Endometrium (tissue), 2 donors: ENCODE measurements around the gene PLXNA3.

Experiments used
- FAIRE-seq: peaks from 2 replicates; lab custom pipeline; 2012; peaks lifted over from hg19 to GRCh38; lab: Jason Lieb, UNC
- donor health status: control.
- donor health status: control.

Gene PLXNA3

GRCh38 chrX:154505734-154506133, 47.7 kb downstream of the PLXNA3 start:
- FAIRE-seq = no peak

GRCh38 chrX:154506483-154507332, 48.6 kb downstream of the PLXNA3 start:
- no peak for FAIRE-seq

GRCh38 chrX:154507673-154508383, 49.7 kb downstream of the PLXNA3 start:
- FAIRE-seq = no peak

GRCh38 chrX:154508384-154508745, 50.3 kb downstream of the PLXNA3 start:
- no peak for FAIRE-seq

GRCh38 chrX:154509455-154509854, 51.4 kb downstream of the PLXNA3 start:
- FAIRE-seq = no peak

GRCh38 chrX:154511761-154512160, 53.7 kb downstream of the PLXNA3 start:
- FAIRE-seq = no peak

GRCh38 chrX:154512879-154513553, 54.9 kb downstream of the PLXNA3 start:
- no peak for FAIRE-seq

- no peak for FAIRE-seq
These were observed 55.6 kb downstream of the PLXNA3 start for GRCh38 chrX:154513716-154514115.

GRCh38 chrX:154515090-154515965, 57.2 kb downstream of the PLXNA3 start:
- no peak for FAIRE-seq

GRCh38 chrX:154515966-154516655, 58.0 kb downstream of the PLXNA3 start, which contains the start of gene FAM3A:
Gene FAM3A, minus strand, starts transcription at chrX:154516232. Its CDS starts 460 bp downstream, at chrX:154515772.
- FAIRE-seq = no peak

- FAIRE-seq = no peak
These were observed 58.6 kb downstream of the PLXNA3 start for GRCh38 chrX:154516656-154517100.

- no peak for FAIRE-seq
These were observed 59.2 kb downstream of the PLXNA3 start for GRCh38 chrX:154517101-154517781.

GRCh38 chrX:154519389-154519788, 61.3 kb downstream of the PLXNA3 start:
- no peak for FAIRE-seq

- no peak for FAIRE-seq
These were observed 67.8 kb downstream of the PLXNA3 start for GRCh38 chrX:154525606-154526490.

- FAIRE-seq = no peak
These were observed 69.0 kb downstream of the PLXNA3 start for GRCh38 chrX:154526901-154527675.
